DOHH2 (cell line): ENCODE results near the gene CSRNP3.

Source experiments
- H3F3A ChIP-seq: fragments of 200-600 bp; sonication (generic), shearing (Covaris generic); 2 replicates; pipeline ENCODE4 v1.6.0; 2016; ENCODE audit warnings: antibody characterized with exemption, mild to moderate bottlenecking; ENCODE audit not compliant: control insufficient read depth, insufficient read depth
- H3K27ac ChIP-seq: fragments of 200-600 bp; sonication (generic); 2 replicates; pipeline ENCODE4 v1.5.1; 2014; ENCODE audit warnings: low read depth, mild to moderate bottlenecking, low read length, moderate library complexity
- H3K27me3 ChIP-seq: fragments of 200-600 bp; sonication (generic); 2 replicates; pipeline ENCODE4 v1.6.1; 2014; ENCODE audit warnings: mild to moderate bottlenecking, low read length, mixed read lengths; ENCODE audit not compliant: control insufficient read depth
- H3K36me3 ChIP-seq: fragments of 200-600 bp; sonication (generic); 2 replicates; pipeline ENCODE4 v1.6.1; 2014; ENCODE audit warnings: mild to moderate bottlenecking, low read length, moderate library complexity, mixed read lengths; ENCODE audit not compliant: control insufficient read depth
- H3K4me1 ChIP-seq: fragments of 200-600 bp; sonication (generic); 2 replicates; pipeline ENCODE4 v1.6.1; 2014; ENCODE audit warnings: mild to moderate bottlenecking, low read length, mixed read lengths; ENCODE audit not compliant: control insufficient read depth
- H3K4me2 ChIP-seq: fragments of 200-600 bp; sonication (generic); 2 replicates; pipeline ENCODE4 v1.6.0; 2014; ENCODE audit warnings: mild to moderate bottlenecking, low read length, moderate library complexity
- H3K4me3 ChIP-seq: fragments of 200-600 bp; sonication (generic); 2 replicates; pipeline ENCODE4 v1.5.1; 2014; ENCODE audit warnings: mild to moderate bottlenecking, low read length, mixed read lengths
- H3K79me2 ChIP-seq: fragments of 200-600 bp; sonication (generic); 2 replicates; pipeline ENCODE4 v1.6.1; 2014; ENCODE audit warnings: mild to moderate bottlenecking, low read length, mixed read lengths; ENCODE audit not compliant: control insufficient read depth
- H3K9me2 ChIP-seq: fragments of 200-600 bp; sonication (generic); replicated peaks from 2 replicates; pipeline ENCODE4 v1.6.1; 2014; ENCODE audit warnings: mild to moderate bottlenecking, low read length, mixed read lengths; ENCODE audit not compliant: control insufficient read depth
- H3K9me3 ChIP-seq: fragments of 200-600 bp; sonication (generic); 2 replicates; pipeline ENCODE4 v1.6.1; 2014; ENCODE audit warnings: antibody characterized with exemption, low read length, mixed read lengths; ENCODE audit not compliant: control insufficient read depth, insufficient read depth
- H4K20me1 ChIP-seq: fragments of 200-600 bp; sonication (generic); 2 replicates; pipeline ENCODE4 v1.6.0; 2014; ENCODE audit warnings: low read depth, mild to moderate bottlenecking, antibody characterized with exemption, low read length, moderate library complexity; ENCODE audit not compliant: control insufficient read depth, insufficient read depth
- CTCF ChIP-seq: fragments of 200-600 bp; sonication (generic); IDR thresholded peaks from one replicate; pipeline ENCODE4 v1.5.1; 2014; ENCODE audit warnings: antibody characterized with exemption, mild to moderate bottlenecking, low read depth, low read length; ENCODE audit not compliant: poor library complexity, severe bottlenecking
- EZH2phosphoT487 ChIP-seq: fragments of 200-600 bp; sonication (generic); IDR thresholded peaks from 2 replicates; pipeline ENCODE4 v1.6.1; 2017; ENCODE audit warnings: borderline replicate concordance, mild to moderate bottlenecking, antibody characterized with exemption, low read length, moderate library complexity, mixed read lengths

CSRNP3 gene

GRCh38 chr2:165432234-165432966 is 37.1 kb upstream of the CSRNP3 start:
- Histone ChIP-seq H3K9me2 (no peaks in the 10 kb centered on the region), H3K4me3 (no peak overlapping the region), H4K20me1 (no peaks in the 10 kb centered on the region), H3F3A (no peaks in the 10 kb centered on the region), H3K9me3 (no peaks in the 10 kb centered on the region), H3K27ac (no peak overlapping the region), H3K36me3 (no peaks in the 10 kb centered on the region), H3K27me3 (no peaks in the 10 kb centered on the region), H3K4me2 (no peak overlapping the region), H3K79me2 (no peaks in the 10 kb centered on the region), H3K4me1 (no peaks in the 10 kb centered on the region)
- no peak for TF ChIP-seq CTCF
- TF ChIP-seq EZH2phosphoT487 = no peak

- no peak overlapping the region for H3K4me3 ChIP-seq
- H3K27me3 ChIP-seq = no peaks in the 10 kb centered on the region
- no peaks in the 10 kb centered on the region for H3K9me3 ChIP-seq
- H4K20me1 ChIP-seq = no peaks in the 10 kb centered on the region
- H3F3A ChIP-seq = no peaks in the 10 kb centered on the region
- TF ChIP-seq CTCF (no peak), EZH2phosphoT487 (no peak)
- no peaks in the 10 kb centered on the region for H3K79me2 ChIP-seq
- H3K4me1 ChIP-seq = no peaks in the 10 kb centered on the region
- H3K9me2 ChIP-seq = no peaks in the 10 kb centered on the region
- no peak overlapping the region for H3K27ac ChIP-seq
- no peaks in the 10 kb centered on the region for H3K36me3 ChIP-seq
- no peak overlapping the region for H3K4me2 ChIP-seq
These were observed 34.5 kb upstream of the CSRNP3 start for GRCh38 chr2:165434865-165435496.

- no peak overlapping the region for H3K4me2 ChIP-seq
- H3K4me3 ChIP-seq = no peak overlapping the region
- H3F3A ChIP-seq = no peaks in the 10 kb centered on the region
- no peaks in the 10 kb centered on the region for H3K4me1 ChIP-seq
- H4K20me1 ChIP-seq = no peaks in the 10 kb centered on the region
- no peaks in the 10 kb centered on the region for H3K9me2 ChIP-seq
- H3K79me2 ChIP-seq = no peaks in the 10 kb centered on the region
- H3K9me3 ChIP-seq = no peaks in the 10 kb centered on the region
- TF ChIP-seq CTCF (no peak), EZH2phosphoT487 (no peak)
- H3K27me3 ChIP-seq = no peaks in the 10 kb centered on the region
- no peak overlapping the region for H3K27ac ChIP-seq
- no peaks in the 10 kb centered on the region for H3K36me3 ChIP-seq
These were observed 33.9 kb upstream of the CSRNP3 start for GRCh38 chr2:165435611-165436010.
